LNCAP (cell line): ENCODE results near the gene DUOXA1.

Experiments
- CTCF ChIP-seq: fragments of 450-650 bp; IDR thresholded peaks from 2 replicates; pipeline ENCODE4 v1.5.1; 2017; ENCODE audit warnings: mild to moderate bottlenecking

DUOXA1 gene

GRCh38 chr15:45168286-45168685 is 38.6 kb upstream of the DUOXA1 start:
- no peak for TF ChIP-seq CTCF

- TF ChIP-seq CTCF: no peak
Measured at GRCh38 chr15:45167631-45168205, 38.0 kb upstream of the DUOXA1 start.

GRCh38 chr15:45166834-45167630 is 37.4 kb upstream of the DUOXA1 start:
- TF ChIP-seq CTCF: peak; percentile 56

- no peak for TF ChIP-seq CTCF
Measured at GRCh38 chr15:45165536-45165935, 35.9 kb upstream of the DUOXA1 start.

GRCh38 chr15:45164914-45165313 is 35.2 kb upstream of the DUOXA1 start:
- no peak for TF ChIP-seq CTCF

- no peak for TF ChIP-seq CTCF
Measured at GRCh38 chr15:45163508-45163856, 33.8 kb upstream of the DUOXA1 start.

- TF ChIP-seq CTCF: peak; percentile 64
Measured at GRCh38 chr15:45162771-45163507, 33.3 kb upstream of the DUOXA1 start.
